HCT116 (cell line): ENCODE measurements around the gene SPSB3. TPM values are rescaled to one million over a fixed set of nuclear protein-coding genes. Genes with fewer than 3 reads are reported as not detected.

ENCODE experiments used
- ATAC-seq: fragments of 200-7000 bp; cut with Tn5 transposase; 2 replicates; pipeline ENCODE4 v1.9.1; 2020; ENCODE audit warnings: mild to moderate bottlenecking, moderate library complexity
- BruUV-seq: library from RNA; stranded (reverse); fragments of 400-500 nt; replicated peaks from 2 replicates; lab custom pipeline; 2021; lab: Mats Ljungman, UMichigan
- CTCF ChIA-PET: fragments of 300-600 bp; sonication (Branson Sonifier 250); formaldehyde crosslinking; loops from one replicate; lab custom pipeline; 2021; ENCODE audit warnings: antibody characterized with exemption; lab: Charles Lee
- POLR2A ChIA-PET: fragments of 300-600, 350-600 bp; sonication (Branson Sonifier 250); formaldehyde crosslinking; loops from one replicate; lab custom pipeline; 2021; ENCODE audit warnings: antibody characterized with exemption; lab: Charles Lee
- RAD21 ChIA-PET, 2 experiments: fragments of 300-600 bp; sonication (Branson Sonifier 250); formaldehyde crosslinking; loops; one replicate each; lab custom pipeline; 2023; ENCODE audit warnings: low total read pairs in 2 of 2; ENCODE audit not compliant: uncharacterized antibody in 2 of 2, unreplicated experiment in 2 of 2, low non-redundant PET in 1 of 2; lab: Charles Lee
- DNase-seq: peaks from one replicate; pipeline ENCODE4 v3.0.0-alpha.2; 2010; ENCODE audit warnings: low read depth, low spot score
- H2AFZ ChIP-seq: fragments of 200-600 bp; shearing (Covaris generic), sonication (generic); 2 replicates; pipeline ENCODE4 v1.6.1; 2017; ENCODE audit warnings: low read depth, mixed run types, mixed read lengths, antibody characterized with exemption, low read length; ENCODE audit not compliant: poor library complexity, severe bottlenecking
- H3K27ac ChIP-seq: 2 replicates; pipeline ENCODE4 v1.5.1; 2012; ENCODE audit warnings: low read depth, low read length
- H3K27me3 ChIP-seq: fragments of 200-600 bp; sonication (generic); 2 replicates; pipeline ENCODE4 v1.6.1; 2016; ENCODE audit warnings: mixed run types, low read length, mixed read lengths; ENCODE audit not compliant: insufficient read depth
- H3K36me3 ChIP-seq, 2 experiments: fragments of 200-500 bp in 1 of 2; fragments of 200-600 bp in 1 of 2; sonication (Bioruptor generic) in 1 of 2; sonication (generic) in 1 of 2; 2 replicates each; pipeline versions ENCODE4 v1.5.1 to v1.6.1; 2014 to 2016; ENCODE audit warnings: low read length in 2 of 2, inconsistent platforms in 1 of 2, mixed read lengths in 1 of 2, mixed run types in 1 of 2; ENCODE audit not compliant: insufficient read depth in 2 of 2, control insufficient read depth in 1 of 2
- H3K4me1 ChIP-seq, 2 experiments: fragments of 200-600 bp in 1 of 2; sonication (generic) in 1 of 2; 2 replicates each; pipeline versions ENCODE4 v1.5.1 to v1.6.1; 2012 to 2017; ENCODE audit warnings: low read length in 2 of 2, inconsistent platforms in 1 of 2, mild to moderate bottlenecking in 1 of 2, mixed read lengths in 1 of 2, mixed run types in 1 of 2, moderate library complexity in 1 of 2; ENCODE audit not compliant: insufficient read depth in 2 of 2, control insufficient read depth in 1 of 2
- H3K4me2 ChIP-seq: fragments of 200-600 bp; sonication (generic); 2 replicates; pipeline ENCODE4 v1.6.1; 2017; ENCODE audit warnings: mixed run types, low read length, mixed read lengths
- H3K4me3 ChIP-seq, 2 experiments: fragments of 200-600 bp in 1 of 2; sonication (generic) in 1 of 2; replicated peaks in 1 of 2; 2 replicates each; pipeline ENCODE4 v1.5.1; 2011 to 2016; ENCODE audit warnings: low read length in 2 of 2, control low read depth in 1 of 2, low read depth in 1 of 2, mild to moderate bottlenecking in 1 of 2, mixed read lengths in 1 of 2, mixed run types in 1 of 2
- H3K79me2 ChIP-seq: fragments of 200-600 bp; sonication (generic); 2 replicates; pipeline ENCODE4 v1.6.1; 2017; ENCODE audit warnings: mild to moderate bottlenecking, mixed run types, low read length, moderate library complexity, mixed read lengths; ENCODE audit not compliant: insufficient read depth
- H3K9ac ChIP-seq: fragments of 200-600 bp; sonication (generic); 2 replicates; pipeline ENCODE4 v1.6.1; 2016; ENCODE audit warnings: low read length, mixed read lengths
- H3K9me2 ChIP-seq: fragments of 200-600 bp; sonication (generic), shearing (Covaris generic); 2 replicates; pipeline ENCODE4 v1.6.1; 2017; ENCODE audit warnings: mixed run types, mild to moderate bottlenecking, moderate library complexity; ENCODE audit not compliant: insufficient read depth
- H3K9me3 ChIP-seq, 2 experiments: fragments of 200-500 bp in 1 of 2; fragments of 200-600 bp in 1 of 2; sonication (Bioruptor generic) in 1 of 2; sonication (generic) in 1 of 2; 2 replicates each; pipeline ENCODE4 v1.6.1; 2014 to 2017; ENCODE audit warnings: low read length in 2 of 2, mixed read lengths in 2 of 2, inconsistent platforms in 1 of 2, low read depth in 1 of 2, mild to moderate bottlenecking in 1 of 2, mixed run types in 1 of 2, moderate library complexity in 1 of 2; ENCODE audit not compliant: control insufficient read depth in 1 of 2, insufficient read depth in 1 of 2
- H4K20me1 ChIP-seq: fragments of 200-600 bp; sonication (generic), shearing (Covaris generic); 2 replicates; pipeline ENCODE4 v1.6.1; 2017; ENCODE audit warnings: mixed run types, mild to moderate bottlenecking, moderate library complexity; ENCODE audit not compliant: insufficient read depth
- ATF3 ChIP-seq: IDR thresholded peaks from 2 replicates; pipeline ENCODE4 v1.6.1; 2012
- CEBPB ChIP-seq: IDR thresholded peaks from 2 replicates; pipeline ENCODE4 v1.6.1; 2012; ENCODE audit warnings: low read depth
- ELF1 ChIP-seq: IDR thresholded peaks from 2 replicates; pipeline ENCODE4 v1.6.1; 2012; ENCODE audit warnings: low read depth, borderline replicate concordance
- EZH2 ChIP-seq: fragments of 200-600 bp; sonication (generic); IDR thresholded peaks from 2 replicates; pipeline ENCODE4 v1.6.1; 2017; ENCODE audit warnings: antibody characterized with exemption, mixed run types
- FOSL1 ChIP-seq: IDR thresholded peaks from 2 replicates; pipeline ENCODE4 v1.6.1; 2012; ENCODE audit warnings: low read depth
- MAX ChIP-seq: IDR thresholded peaks from 2 replicates; pipeline ENCODE4 v1.6.1; 2012
- POLR2A ChIP-seq: IDR thresholded peaks from 2 replicates; pipeline ENCODE4 v1.7.0; 2011; ENCODE audit warnings: borderline replicate concordance; ENCODE audit not compliant: insufficient read depth, insufficient read length; ENCODE audit errors: extremely low read depth
- POLR2AphosphoS5 ChIP-seq: IDR thresholded peaks from 2 replicates; pipeline ENCODE4 v1.6.1; 2011; ENCODE audit warnings: mild to moderate bottlenecking, low read depth, low read length, moderate library complexity
- SIN3A ChIP-seq: IDR thresholded peaks from 2 replicates; pipeline ENCODE4 v1.6.1; 2012; ENCODE audit warnings: low read depth
- SRF ChIP-seq: IDR thresholded peaks from 2 replicates; pipeline ENCODE4 v1.6.1; 2012; ENCODE audit warnings: low read depth
- YY1 ChIP-seq: IDR thresholded peaks from 2 replicates; pipeline ENCODE4 v1.6.1; 2011; ENCODE audit warnings: low read length, low read depth, moderate library complexity, mild to moderate bottlenecking; ENCODE audit not compliant: insufficient replicate concordance; ENCODE audit errors: extremely low read depth
- intact Hi-C: fragments of 100-400 bp; cut with micrococcal nuclease; formaldehyde crosslinking; loops from 2 replicates; pipeline ENCODE4 v1.10.0; 2022
- total RNA-seq: library from RNA; stranded (reverse); gene quantifications from one replicate; pipeline ENCODE4 v1.2.1, GENCODE V29; 2021; ENCODE audit not compliant: unreplicated experiment

SPSB3 gene
- total RNA-seq, 1 experiment from 2014 or later: 31.6 TPM

- no peak for TF ChIP-seq SRF
- no peak for TF ChIP-seq MAX
- no peak for TF ChIP-seq CEBPB
- TF ChIP-seq POLR2A: no peak
- no peak for TF ChIP-seq FOSL1
- TF ChIP-seq YY1: no peak
- TF ChIP-seq POLR2AphosphoS5: no peak
- TF ChIP-seq SIN3A: no peak
- Histone ChIP-seq H3K9me3 (no peaks in the 10 kb centered on the region), H3K79me2 (no peaks in the 10 kb centered on the region), H3K27me3 (no peaks in the 10 kb centered on the region), H3K4me2 (no peak overlapping the region), H4K20me1 (no peaks in the 10 kb centered on the region), H3K4me1 (no peaks in the 10 kb centered on the region), H3K9ac (no peak overlapping the region), H3K4me3 (no peak overlapping the region), H3K9me2 (no peaks in the 10 kb centered on the region), H3K36me3 (peaks cover 10 to 20% of the 10 kb centered on the region in 2 experiments; a peak in 3 of 4 replicates), H3K27ac (no peak overlapping the region), H2AFZ (no peak overlapping the region)
- RAD21 ChIA-PET: no interaction called here
- CTCF ChIA-PET: no interaction called here
- DNase-seq: no peak
- POLR2A ChIA-PET: no interaction called here
- intact Hi-C loops: no loop called here
- no peak for ATAC-seq
- BruUV-seq: no TSS peak
These were observed 30.4 kb downstream of the SPSB3 start for GRCh38 chr16:1751946-1752345.

GRCh38 chr16:1749152-1750117, 32.9 kb downstream of the SPSB3 start:
- H4K20me1 ChIP-seq: no peaks in the 10 kb centered on the region
- BruUV-seq: no TSS peak
- ChIA-PET CTCF (no interaction called here), POLR2A (no interaction called here), RAD21 (no interaction called here)
- ATAC-seq (no peak), DNase-seq (no peak)
- intact Hi-C loops: no loop called here
- H2AFZ ChIP-seq: no peak overlapping the region
- no peaks in the 10 kb centered on the region for H3K9me2 ChIP-seq
- H3K36me3 ChIP-seq: peaks cover 10 to 20% of the 10 kb centered on the region in 2 experiments; a peak in 3 of 4 replicates
- H3K4me2 ChIP-seq: no peak overlapping the region
- H3K27me3 ChIP-seq: no peaks in the 10 kb centered on the region
- no peak overlapping the region for H3K9ac ChIP-seq
- H3K4me1 ChIP-seq: no peaks in the 10 kb centered on the region
- no peak overlapping the region for H3K27ac ChIP-seq
- no peaks in the 10 kb centered on the region for H3K9me3 ChIP-seq
- no peaks in the 10 kb centered on the region for H3K79me2 ChIP-seq
- H3K4me3 ChIP-seq: no peak overlapping the region
- TF ChIP-seq ELF1 (no peak), ATF3 (no peak), EZH2 (no peak)
